HEK293 (cell line): ENCODE measurements around the gene ZNF607.

Experiments used
- CTCF ChIA-PET: fragments of 350-600 bp; formaldehyde crosslinking; extraction: SDS; loops from one replicate; lab custom pipeline; 2021; ENCODE audit warnings: antibody characterized with exemption; lab: Yijun Ruan, JAX
- POLR2A ChIA-PET: fragments of 300-600 bp; formaldehyde crosslinking; extraction: SDS; loops from one replicate; lab custom pipeline; 2020; ENCODE audit warnings: antibody characterized with exemption, inconsistent platforms; lab: Yijun Ruan, JAX
- H3K27ac ChIP-seq: fragments of 200-500 bp; sonication (Bioruptor generic); 2 replicates; pipeline ENCODE4 v1.5.1; 2014; ENCODE audit warnings: low read depth, low read length, control low read depth, inconsistent platforms; ENCODE audit errors: extremely low read depth
- H3K36me3 ChIP-seq, 2 experiments: fragments of 200-500 bp in 1 of 2; sonication (Bioruptor generic) in 1 of 2; 1 replicate in 1 of 2; 2 replicates in 1 of 2; pipeline ENCODE4 v1.5.1; 2014 to 2017; ENCODE audit warnings: inconsistent platforms in 2 of 2, low read length in 2 of 2; ENCODE audit not compliant: control insufficient read depth in 2 of 2, insufficient read depth in 1 of 2
- H3K4me1 ChIP-seq: fragments of 200-500 bp; sonication (Bioruptor generic); 2 replicates; pipeline ENCODE4 v1.5.1; 2014; ENCODE audit warnings: mild to moderate bottlenecking, low read length, inconsistent platforms; ENCODE audit not compliant: control insufficient read depth, insufficient read depth
- H3K4me3 ChIP-seq: 2 replicates; pipeline ENCODE4 v1.5.1; 2011; ENCODE audit warnings: low read depth, mild to moderate bottlenecking, control low read depth, low read length, moderate library complexity
- H3K9me3 ChIP-seq: fragments of 200-500 bp; sonication (Bioruptor generic); 2 replicates; pipeline ENCODE4 v1.5.1; 2014; ENCODE audit warnings: low read depth, low read length, inconsistent platforms; ENCODE audit not compliant: control insufficient read depth, insufficient read depth
- BCL11B ChIP-seq: fragments of 450-650 bp; formaldehyde crosslinking; IDR thresholded peaks from 2 replicates; pipeline ENCODE4 v1.5.1; 2016; ENCODE audit warnings: low read depth, missing biosample characterization, missing genetic modification characterization
- GLI2 ChIP-seq: fragments of 450-650 bp; formaldehyde crosslinking; IDR thresholded peaks from 2 replicates; pipeline ENCODE4; 2017; ENCODE audit warnings: missing biosample characterization, missing genetic modification characterization, low read depth, borderline replicate concordance
- KLF1 ChIP-seq: fragments of 450-650 bp; formaldehyde crosslinking; IDR thresholded peaks from 2 replicates; pipeline ENCODE4 v1.5.1; 2016; ENCODE audit warnings: missing biosample characterization, missing genetic modification characterization
- MYNN ChIP-seq: fragments of 450-650 bp; formaldehyde crosslinking; IDR thresholded peaks from 2 replicates; pipeline ENCODE4 v1.5.1; 2016; ENCODE audit warnings: missing biosample characterization, missing genetic modification characterization, borderline replicate concordance
- PRDM2 ChIP-seq: fragments of 450-650 bp; formaldehyde crosslinking; IDR thresholded peaks from 2 replicates; pipeline ENCODE4 v1.5.1; 2016; ENCODE audit warnings: missing biosample characterization, missing genetic modification characterization, borderline replicate concordance
- SP3 ChIP-seq: fragments of 450-650 bp; formaldehyde crosslinking; IDR thresholded peaks from 2 replicates; pipeline ENCODE4 v1.5.1; 2016; ENCODE audit warnings: missing biosample characterization, missing genetic modification characterization
- YY1 ChIP-seq: fragments of 450-650 bp; formaldehyde crosslinking; IDR thresholded peaks from 2 replicates; pipeline ENCODE4 v1.5.1; 2018; ENCODE audit warnings: missing biosample characterization, missing genetic modification characterization
- ZFP3 ChIP-seq: fragments of 450-650 bp; formaldehyde crosslinking; IDR thresholded peaks from 2 replicates; pipeline ENCODE4 v1.5.1; 2016; ENCODE audit warnings: low read depth, missing biosample characterization, missing genetic modification characterization
- ZNF140 ChIP-seq: fragments of 450-650 bp; formaldehyde crosslinking; IDR thresholded peaks from 2 replicates; pipeline ENCODE4 v1.5.1; 2016; ENCODE audit warnings: missing biosample characterization, missing genetic modification characterization
- ZNF19 ChIP-seq: fragments of 450-650 bp; formaldehyde crosslinking; IDR thresholded peaks from 2 replicates; pipeline ENCODE4; 2016; ENCODE audit warnings: missing biosample characterization, missing genetic modification characterization, low read depth
- ZNF354C ChIP-seq: fragments of 450-650 bp; formaldehyde crosslinking; IDR thresholded peaks from 2 replicates; pipeline ENCODE4 v1.5.1; 2016; ENCODE audit warnings: missing biosample characterization, missing genetic modification characterization, low read depth, borderline replicate concordance
- ZNF394 ChIP-seq: fragments of 450-650 bp; formaldehyde crosslinking; IDR thresholded peaks from 2 replicates; pipeline ENCODE4 v1.5.1; 2016; ENCODE audit warnings: missing biosample characterization, missing genetic modification characterization, mild to moderate bottlenecking, moderate library complexity, borderline replicate concordance
- ZNF416 ChIP-seq: fragments of 450-650 bp; formaldehyde crosslinking; IDR thresholded peaks from 2 replicates; pipeline ENCODE4 v1.5.1; 2016; ENCODE audit warnings: missing biosample characterization, missing genetic modification characterization
- ZNF544 ChIP-seq: fragments of 450-650 bp; formaldehyde crosslinking; IDR thresholded peaks from 2 replicates; pipeline ENCODE4 v1.5.0; 2017; ENCODE audit warnings: missing biosample characterization, missing genetic modification characterization
- ZNF560 ChIP-seq: fragments of 450-650 bp; formaldehyde crosslinking; IDR thresholded peaks from 2 replicates; pipeline ENCODE4 v1.5.1; 2017; ENCODE audit warnings: missing biosample characterization, missing genetic modification characterization, borderline replicate concordance
- ZNF571 ChIP-seq: fragments of 450-650 bp; formaldehyde crosslinking; IDR thresholded peaks from 2 replicates; pipeline ENCODE4 v1.5.0; 2017; ENCODE audit warnings: missing biosample characterization, missing genetic modification characterization
- ZNF768 ChIP-seq: fragments of 450-650 bp; formaldehyde crosslinking; IDR thresholded peaks from 2 replicates; pipeline ENCODE4 v1.5.1; 2018; ENCODE audit warnings: missing biosample characterization, mild to moderate bottlenecking, missing genetic modification characterization
- ZSCAN30 ChIP-seq: fragments of 450-650 bp; IDR thresholded peaks from 2 replicates; pipeline ENCODE4 v1.5.1; 2018; ENCODE audit warnings: missing biosample characterization, mild to moderate bottlenecking, missing genetic modification characterization, moderate library complexity
- TF ChIP-seq, protein P1 (sequence below): fragments of 450-650 bp; formaldehyde crosslinking; IDR thresholded peaks from 2 replicates; pipeline ENCODE4 v1.5.1; 2016; ENCODE audit warnings: missing biosample characterization, missing genetic modification characterization, low read depth
- TF ChIP-seq, protein P2 (sequence below): fragments of 450-650 bp; formaldehyde crosslinking; IDR thresholded peaks from 2 replicates; pipeline ENCODE4 v1.5.1; 2017; ENCODE audit warnings: missing biosample characterization, missing genetic modification characterization
- TF ChIP-seq, protein P3 (sequence below): fragments of 450-650 bp; formaldehyde crosslinking; conservative IDR thresholded peaks from 2 replicates; pipeline ENCODE4 v1.5.1; 2016; ENCODE audit warnings: low read depth, missing biosample characterization, missing genetic modification characterization

Gene ZNF607

GRCh38 chr19:37719927-37720265 is 335 bp upstream of the ZNF607 start (continued):
- TF ChIP-seq BCL11B (tag by site-specific recombination) (no peak), MYNN (tag by site-specific recombination) (peak; percentile 38; the same call in 1 of the 2 replicates), ZNF19 (tag by site-specific recombination) (peak; percentile 69; the same call in 1 of the 2 replicates), KLF1 (tag by site-specific recombination) (no peak), ZNF394 (tag by site-specific recombination) (0 out of 2 replicates have a peak, but pooled peaks have one; percentile 27)
- TF ChIP-seq, all 188 proteins: peak for 12

GRCh38 chr19:37718304-37718703 is 1.3 kb downstream of the ZNF607 start:
- CTCF ChIA-PET: no interaction called here
- POLR2A ChIA-PET: interaction anchor here (1.8 to 2.0 kb wide), 2 partner anchors 10 to 124 kb away, joined by 8 to 11 read pairs; partner anchors contain the start of genes ZNF540 and ZNF571
- peak overlapping the region; percentile 69; the same call in 1 of the 2 replicates for H3K4me3 ChIP-seq
- peak overlapping the region; percentile 89; the same call in 1 of the 2 replicates for H3K27ac ChIP-seq
- H3K36me3 ChIP-seq: peaks cover 20 to 40% of the 10 kb centered on the region in 2 experiments
- peaks cover 18% of the 10 kb centered on the region; the same call in 1 of the 2 replicates for H3K9me3 ChIP-seq
- peaks cover 6% of the 10 kb centered on the region for H3K4me1 ChIP-seq
- TF ChIP-seq ZNF416: no peak
- TF ChIP-seq SP3 (tag by site-specific recombination): no peak
- TF ChIP-seq, protein P1, sequence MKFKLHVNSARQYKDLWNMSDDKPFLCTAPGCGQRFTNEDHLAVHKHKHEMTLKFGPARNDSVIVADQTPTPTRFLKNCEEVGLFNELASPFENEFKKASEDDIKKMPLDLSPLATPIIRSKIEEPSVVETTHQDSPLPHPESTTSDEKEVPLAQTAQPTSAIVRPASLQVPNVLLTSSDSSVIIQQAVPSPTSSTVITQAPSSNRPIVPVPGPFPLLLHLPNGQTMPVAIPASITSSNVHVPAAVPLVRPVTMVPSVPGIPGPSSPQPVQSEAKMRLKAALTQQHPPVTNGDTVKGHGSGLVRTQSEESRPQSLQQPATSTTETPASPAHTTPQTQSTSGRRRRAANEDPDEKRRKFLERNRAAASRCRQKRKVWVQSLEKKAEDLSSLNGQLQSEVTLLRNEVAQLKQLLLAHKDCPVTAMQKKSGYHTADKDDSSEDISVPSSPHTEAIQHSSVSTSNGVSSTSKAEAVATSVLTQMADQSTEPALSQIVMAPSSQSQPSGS (tag by site-specific recombination): no peak
- no peak for TF ChIP-seq ZNF140 (tag by site-specific recombination)
- no peak for TF ChIP-seq GLI2 (tag by site-specific recombination)
- TF ChIP-seq ZNF560 (tag by site-specific recombination): no peak
- TF ChIP-seq, protein P2, sequence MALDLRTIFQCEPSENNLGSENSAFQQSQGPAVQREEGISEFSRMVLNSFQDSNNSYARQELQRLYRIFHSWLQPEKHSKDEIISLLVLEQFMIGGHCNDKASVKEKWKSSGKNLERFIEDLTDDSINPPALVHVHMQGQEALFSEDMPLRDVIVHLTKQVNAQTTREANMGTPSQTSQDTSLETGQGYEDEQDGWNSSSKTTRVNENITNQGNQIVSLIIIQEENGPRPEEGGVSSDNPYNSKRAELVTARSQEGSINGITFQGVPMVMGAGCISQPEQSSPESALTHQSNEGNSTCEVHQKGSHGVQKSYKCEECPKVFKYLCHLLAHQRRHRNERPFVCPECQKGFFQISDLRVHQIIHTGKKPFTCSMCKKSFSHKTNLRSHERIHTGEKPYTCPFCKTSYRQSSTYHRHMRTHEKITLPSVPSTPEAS: no peak
- TF ChIP-seq ZFP3: no peak
- no peak for TF ChIP-seq ZNF544
- TF ChIP-seq ZNF571: no peak
- no peak for TF ChIP-seq ZNF768 (tag by site-specific recombination)
- no peak for TF ChIP-seq ZNF354C (tag by site-specific recombination)
- TF ChIP-seq, protein P3, sequence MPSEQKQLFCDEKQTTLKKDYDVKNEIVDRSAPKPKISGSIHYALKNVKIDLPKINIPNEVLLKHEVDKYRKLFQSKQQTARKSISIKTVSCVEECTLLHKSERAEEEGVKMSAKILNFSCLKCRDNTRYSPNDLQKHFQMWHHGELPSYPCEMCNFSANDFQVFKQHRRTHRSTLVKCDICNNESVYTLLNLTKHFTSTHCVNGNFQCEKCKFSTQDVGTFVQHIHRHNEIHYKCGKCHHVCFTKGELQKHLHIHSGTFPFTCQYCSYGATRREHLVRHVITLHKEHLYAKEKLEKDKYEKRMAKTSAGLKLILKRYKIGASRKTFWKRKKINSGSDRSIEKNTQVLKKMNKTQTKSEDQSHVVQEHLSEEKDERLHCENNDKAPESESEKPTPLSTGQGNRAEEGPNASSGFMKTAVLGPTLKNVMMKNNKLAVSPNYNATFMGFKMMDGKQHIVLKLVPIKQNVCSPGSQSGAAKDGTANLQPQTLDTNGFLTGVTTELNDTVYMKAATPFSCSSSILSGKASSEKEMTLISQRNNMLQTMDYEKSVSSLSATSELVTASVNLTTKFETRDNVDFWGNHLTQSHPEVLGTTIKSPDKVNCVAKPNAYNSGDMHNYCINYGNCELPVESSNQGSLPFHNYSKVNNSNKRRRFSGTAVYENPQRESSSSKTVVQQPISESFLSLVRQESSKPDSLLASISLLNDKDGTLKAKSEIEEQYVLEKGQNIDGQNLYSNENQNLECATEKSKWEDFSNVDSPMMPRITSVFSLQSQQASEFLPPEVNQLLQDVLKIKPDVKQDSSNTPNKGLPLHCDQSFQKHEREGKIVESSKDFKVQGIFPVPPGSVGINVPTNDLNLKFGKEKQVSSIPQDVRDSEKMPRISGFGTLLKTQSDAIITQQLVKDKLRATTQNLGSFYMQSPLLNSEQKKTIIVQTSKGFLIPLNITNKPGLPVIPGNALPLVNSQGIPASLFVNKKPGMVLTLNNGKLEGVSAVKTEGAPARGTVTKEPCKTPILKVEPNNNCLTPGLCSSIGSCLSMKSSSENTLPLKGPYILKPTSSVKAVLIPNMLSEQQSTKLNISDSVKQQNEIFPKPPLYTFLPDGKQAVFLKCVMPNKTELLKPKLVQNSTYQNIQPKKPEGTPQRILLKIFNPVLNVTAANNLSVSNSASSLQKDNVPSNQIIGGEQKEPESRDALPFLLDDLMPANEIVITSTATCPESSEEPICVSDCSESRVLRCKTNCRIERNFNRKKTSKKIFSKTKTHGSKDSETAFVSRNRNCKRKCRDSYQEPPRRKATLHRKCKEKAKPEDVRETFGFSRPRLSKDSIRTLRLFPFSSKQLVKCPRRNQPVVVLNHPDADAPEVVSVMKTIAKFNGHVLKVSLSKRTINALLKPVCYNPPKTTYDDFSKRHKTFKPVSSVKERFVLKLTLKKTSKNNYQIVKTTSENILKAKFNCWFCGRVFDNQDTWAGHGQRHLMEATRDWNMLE (tag by site-specific recombination): 0 out of 2 replicates have a peak, but pooled peaks have one; percentile 14
- TF ChIP-seq ZSCAN30 (tag by site-specific recombination): 0 out of 2 replicates have a peak, but pooled peaks have one; percentile 6
- no peak for TF ChIP-seq PRDM2 (tag by site-specific recombination)
- no peak for TF ChIP-seq YY1 (tag by site-specific recombination)
